Endothelial cell of umbilical vein (primary cell): ENCODE measurements around the gene SLC30A7. TPM values are rescaled to one million over a fixed set of nuclear protein-coding genes. Genes with fewer than 3 reads are reported as not detected.

ENCODE experiments used
- BruUV-seq: library from RNA; stranded (reverse); fragments of 400-500 nt; replicated peaks from 2 replicates; lab custom pipeline; 2021; lab: Mats Ljungman, UMichigan
- CTCF ChIA-PET: fragments of 300-600, 350-600 bp; sonication (Branson Sonifier 250); formaldehyde crosslinking; loops from one replicate; lab custom pipeline; 2021; ENCODE audit warnings: antibody characterized with exemption, inconsistent platforms; lab: Charles Lee
- POLR2A ChIA-PET: fragments of 300-600, 350-600 bp; sonication (Branson Sonifier 250); formaldehyde crosslinking; loops from one replicate; lab custom pipeline; 2021; ENCODE audit warnings: antibody characterized with exemption, inconsistent platforms; lab: Charles Lee
- DNase-seq: peaks from one replicate; pipeline ENCODE4 v3.0.0-alpha.2; 2011; ENCODE audit warnings: low read depth, low spot score
- FAIRE-seq: peaks from 2 replicates; lab custom pipeline; 2011; peaks lifted over from hg19 to GRCh38; lab: Jason Lieb, UNC
- H2AFZ ChIP-seq: 2 replicates; pipeline ENCODE4 v1.6.0; 2012; ENCODE audit warnings: low read depth, low read length, control low read depth, inconsistent platforms
- H3K27ac ChIP-seq: 2 replicates; pipeline ENCODE4 v1.5.1; 2011; ENCODE audit warnings: low read depth, mild to moderate bottlenecking, control low read depth, low read length, moderate library complexity; ENCODE audit not compliant: insufficient read depth
- H3K27me3 ChIP-seq, 2 experiments: 2 replicates each; pipeline versions ENCODE4 v1.6.0 to v1.6.1; 2011; ENCODE audit warnings: low read length in 2 of 2, mixed read lengths in 1 of 2; ENCODE audit not compliant: control insufficient read depth in 2 of 2, insufficient read depth in 2 of 2
- H3K36me3 ChIP-seq, 2 experiments: 2 replicates in 1 of 2; 3 replicates in 1 of 2; pipeline ENCODE4 v1.5.1; 2011; ENCODE audit warnings: low read length in 2 of 2, mild to moderate bottlenecking in 1 of 2, moderate library complexity in 1 of 2; ENCODE audit not compliant: control insufficient read depth in 2 of 2, insufficient read depth in 2 of 2; ENCODE audit errors: extremely low read depth in 1 of 2
- H3K4me1 ChIP-seq: 3 replicates; pipeline ENCODE4 v1.5.1; 2011; ENCODE audit warnings: mild to moderate bottlenecking, low read length; ENCODE audit not compliant: control insufficient read depth, insufficient read depth; ENCODE audit errors: extremely low read depth
- H3K4me2 ChIP-seq: 2 replicates; pipeline ENCODE4 v1.6.1; 2011; ENCODE audit warnings: low read length, control low read depth, mixed read lengths; ENCODE audit not compliant: insufficient read depth
- H3K4me3 ChIP-seq, 3 experiments: fragments of 200-600 bp in 1 of 3; sonication (generic), shearing (Covaris generic) in 1 of 3; replicated peaks in 1 of 3; 2 replicates each; pipeline ENCODE4 v1.5.1; 2011 to 2016; ENCODE audit warnings: control low read depth in 3 of 3, low read length in 3 of 3, mild to moderate bottlenecking in 2 of 3, inconsistent platforms in 1 of 3, low read depth in 1 of 3, moderate library complexity in 1 of 3; ENCODE audit not compliant: insufficient read depth in 1 of 3
- H3K79me2 ChIP-seq: 2 replicates; pipeline ENCODE4 v1.6.0; 2012; ENCODE audit warnings: low read length, inconsistent platforms; ENCODE audit not compliant: control insufficient read depth, insufficient read depth
- H3K9ac ChIP-seq: replicated peaks from 2 replicates; pipeline ENCODE3; 2011; ENCODE audit warnings: low read length, control low read depth; ENCODE audit not compliant: insufficient read depth; ENCODE audit errors: extremely low read depth
- H3K9me1 ChIP-seq: replicated peaks from 3 replicates; pipeline ENCODE4 v1.6.0; 2011; ENCODE audit warnings: mild to moderate bottlenecking, low read length; ENCODE audit not compliant: control insufficient read depth, insufficient read depth; ENCODE audit errors: extremely low read depth
- H3K9me3 ChIP-seq: replicated peaks from 2 replicates; pipeline ENCODE4 v1.5.1; 2012; ENCODE audit warnings: low read length, inconsistent platforms; ENCODE audit not compliant: control insufficient read depth, insufficient read depth
- H4K20me1 ChIP-seq: replicated peaks from 2 replicates; pipeline ENCODE3; 2011; ENCODE audit warnings: mild to moderate bottlenecking, low read length; ENCODE audit not compliant: control insufficient read depth, insufficient read depth; ENCODE audit errors: extremely low read depth
- EZH2 ChIP-seq: IDR thresholded peaks from 2 replicates; pipeline ENCODE4 v1.6.1; 2012; ENCODE audit warnings: borderline replicate concordance, low read depth, mild to moderate bottlenecking, moderate library complexity, low read length, inconsistent platforms; ENCODE audit not compliant: severe bottlenecking
- FOS ChIP-seq: IDR thresholded peaks from 2 replicates; pipeline ENCODE4 v1.6.1; 2011; ENCODE audit warnings: mild to moderate bottlenecking, low read length, moderate library complexity, borderline replicate concordance; ENCODE audit not compliant: insufficient read depth
- GATA2 ChIP-seq: IDR thresholded peaks from 2 replicates; pipeline ENCODE4 v1.7.0; 2011; ENCODE audit warnings: low read depth, mild to moderate bottlenecking, moderate library complexity, mixed read lengths, low read length; ENCODE audit not compliant: insufficient read length, insufficient read depth
- JUN ChIP-seq: IDR thresholded peaks from 2 replicates; pipeline ENCODE4 v1.6.1; 2011; ENCODE audit warnings: borderline replicate concordance, low read depth; ENCODE audit not compliant: insufficient read length, insufficient read depth
- MYC ChIP-seq: IDR thresholded peaks from one replicate; pipeline ENCODE4 v1.6.1; 2011; ENCODE audit warnings: mild to moderate bottlenecking, low read depth, low read length
- POLR2A ChIP-seq: IDR thresholded peaks from 2 replicates; pipeline ENCODE4 v1.6.1; 2012; ENCODE audit warnings: low read depth, mild to moderate bottlenecking, control low read depth, low read length
- POLR2AphosphoS5 ChIP-seq: IDR thresholded peaks from 2 replicates; pipeline ENCODE4 v1.6.1; 2012; ENCODE audit warnings: low read depth, mild to moderate bottlenecking, control low read depth, low read length, moderate library complexity; ENCODE audit not compliant: insufficient read depth
- dilution Hi-C: fragments of 300-500 bp; cut with MboI; formaldehyde crosslinking; loops from one replicate; pipeline ENCODE4 v1.15.0; 2019; ENCODE audit warnings: low sequenced_read_pairs; ENCODE audit not compliant: extremely low pct_ligation_motif_present
- intact Hi-C: fragments of 100-400 bp; cut with micrococcal nuclease; formaldehyde crosslinking; loops from one replicate; pipeline ENCODE4 v1.10.0; 2022
- polyA plus RNA-seq, 4 experiments: library from polyadenylated mRNA; depleted of rRNA in 3 of 4; stranded (reverse) in 3 of 4; unstranded in 1 of 4; fragments of >200 nt; gene quantifications; 2 replicates each; pipeline versions ENCODE4 v1.2.1 to v1.2.3, GENCODE V29; 2011 to 2012; ENCODE audit warnings: missing spikeins in 1 of 4
- total RNA-seq: library from RNA; stranded (reverse); gene quantifications from 2 replicates; pipeline ENCODE4 v1.2.3, GENCODE V29; 2021
- TF ChIP-seq, protein P1 (sequence below), 2 donors: IDR thresholded peaks; 1 replicate in 1 of 2; 2 replicates in 1 of 2; pipeline ENCODE4 v1.5.1; 2011; ENCODE audit warnings: low read length in 2 of 2, mild to moderate bottlenecking in 2 of 2, moderate library complexity in 2 of 2, control low read depth in 1 of 2, inconsistent platforms in 1 of 2, low read depth in 1 of 2; ENCODE audit not compliant: insufficient read depth in 1 of 2; ENCODE audit errors: extremely low read depth in 1 of 2
- TF ChIP-seq, protein P2 (sequence below): IDR thresholded peaks from 2 replicates; pipeline ENCODE4 v1.6.1; 2011; ENCODE audit not compliant: insufficient read depth, insufficient read length

Gene SLC30A7
- total and polyA plus RNA-seq, 2 donors (not counting 3 experiments of a cell fraction or from before 2014, with no cell fraction given): 9.3 to 38.6 TPM

DNA sequence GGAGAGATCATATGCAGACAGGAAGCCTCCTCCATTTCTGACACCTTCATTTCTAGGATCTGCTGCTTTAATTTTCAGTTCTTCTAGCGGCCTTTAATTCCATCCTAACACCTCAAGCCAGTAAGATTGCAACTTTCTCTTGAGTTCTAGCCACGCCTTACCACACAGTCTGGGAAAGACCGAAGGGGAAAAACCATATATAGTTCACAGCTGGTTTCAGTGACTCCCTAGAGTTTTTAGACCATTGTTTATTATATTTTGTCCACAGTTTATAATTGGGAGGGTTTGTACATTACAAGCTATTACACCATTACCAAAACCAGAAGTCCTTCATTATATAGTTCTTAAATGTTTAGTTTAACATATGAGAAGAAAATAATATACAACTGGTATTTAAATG lies 92.2 kb downstream of the SLC30A7 start:
- Histone ChIP-seq H3K9ac (no peak overlapping the region), H3K36me3 (no peaks in the 10 kb centered on the region), H3K4me1 (peaks cover 15% of the 10 kb centered on the region), H3K4me2 (no peak overlapping the region), H4K20me1 (no peaks in the 10 kb centered on the region), H3K27ac (no peak overlapping the region), H3K79me2 (no peaks in the 10 kb centered on the region), H3K27me3 (no peaks in the 10 kb centered on the region), H2AFZ (no peak overlapping the region), H3K9me3 (no peaks in the 10 kb centered on the region), H3K9me1 (no peaks in the 10 kb centered on the region), H3K4me3 (no peak overlapping the region)
- intact Hi-C loops (no loop called here), dilution Hi-C loops (no loop called here)
- no peak for DNase-seq
- no TSS peak for BruUV-seq
- POLR2A ChIA-PET: no interaction called here
- CTCF ChIA-PET: interaction anchor here (1.0 to 2.9 kb wide), 6 partner anchors 15 to 300 kb away, joined by 3 to 7 read pairs (median 4); no protein-coding TSS in a partner anchor
- no peak for FAIRE-seq
- TF ChIP-seq MYC (no peak), FOS (no peak), POLR2AphosphoS5 (no peak), POLR2A (no peak), GATA2 (no peak), JUN (no peak), EZH2 (no peak)
- TF ChIP-seq, protein P1, sequence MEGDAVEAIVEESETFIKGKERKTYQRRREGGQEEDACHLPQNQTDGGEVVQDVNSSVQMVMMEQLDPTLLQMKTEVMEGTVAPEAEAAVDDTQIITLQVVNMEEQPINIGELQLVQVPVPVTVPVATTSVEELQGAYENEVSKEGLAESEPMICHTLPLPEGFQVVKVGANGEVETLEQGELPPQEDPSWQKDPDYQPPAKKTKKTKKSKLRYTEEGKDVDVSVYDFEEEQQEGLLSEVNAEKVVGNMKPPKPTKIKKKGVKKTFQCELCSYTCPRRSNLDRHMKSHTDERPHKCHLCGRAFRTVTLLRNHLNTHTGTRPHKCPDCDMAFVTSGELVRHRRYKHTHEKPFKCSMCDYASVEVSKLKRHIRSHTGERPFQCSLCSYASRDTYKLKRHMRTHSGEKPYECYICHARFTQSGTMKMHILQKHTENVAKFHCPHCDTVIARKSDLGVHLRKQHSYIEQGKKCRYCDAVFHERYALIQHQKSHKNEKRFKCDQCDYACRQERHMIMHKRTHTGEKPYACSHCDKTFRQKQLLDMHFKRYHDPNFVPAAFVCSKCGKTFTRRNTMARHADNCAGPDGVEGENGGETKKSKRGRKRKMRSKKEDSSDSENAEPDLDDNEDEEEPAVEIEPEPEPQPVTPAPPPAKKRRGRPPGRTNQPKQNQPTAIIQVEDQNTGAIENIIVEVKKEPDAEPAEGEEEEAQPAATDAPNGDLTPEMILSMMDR (IDR thresholded peaks at IDR 0.05; ENCODE audit: extremely low read depth in 1 of 2, insufficient read depth in 1 of 2, low read depth in 1 of 2, low read length in 2 of 2): no peak
- TF ChIP-seq, protein P2, sequence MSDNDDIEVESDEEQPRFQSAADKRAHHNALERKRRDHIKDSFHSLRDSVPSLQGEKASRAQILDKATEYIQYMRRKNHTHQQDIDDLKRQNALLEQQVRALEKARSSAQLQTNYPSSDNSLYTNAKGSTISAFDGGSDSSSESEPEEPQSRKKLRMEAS: no peak
